GM18507 (cell line): ENCODE results near the gene ACOT7.

Experiments used
- DNase-seq: peaks from one replicate; pipeline ENCODE4 v3.0.0; 2011; ENCODE audit warnings: low read depth; ENCODE audit not compliant: insufficient read length; ENCODE audit errors: extremely low spot score
- FAIRE-seq: peaks from 2 replicates; lab custom pipeline; 2011; peaks lifted over from hg19 to GRCh38; lab: Jason Lieb, UNC

Gene ACOT7

GRCh38 chr1:6275826-6276782, 117.5 kb downstream of the ACOT7 start:
- FAIRE-seq (no peak), DNase-seq (no peak)

GRCh38 chr1:6274622-6275139, 118.9 kb downstream of the ACOT7 start:
- DNase-seq = no peak
- FAIRE-seq = no peak

GRCh38 chr1:6274102-6274501, 119.5 kb downstream of the ACOT7 start:
- FAIRE-seq = no peak
- no peak for DNase-seq

- no peak for DNase-seq
Measured at GRCh38 chr1:6273380-6273891, 120.1 kb downstream of the ACOT7 start.

GRCh38 chr1:6272868-6273267, 120.7 kb downstream of the ACOT7 start:
- no peak for FAIRE-seq
- DNase-seq = no peak

More at GRCh38 chr1:6273380-6273891, 120.1 kb downstream of the ACOT7 start:
- FAIRE-seq = no peak

- DNase-seq (no peak), FAIRE-seq (no peak)
Measured at GRCh38 chr1:6272452-6272851, 121.1 kb downstream of the ACOT7 start.

- DNase-seq (no peak), FAIRE-seq (no peak)
Measured at GRCh38 chr1:6271554-6271953, 122.0 kb downstream of the ACOT7 start.

GRCh38 chr1:6271006-6271405, 122.6 kb downstream of the ACOT7 start:
- DNase-seq (no peak), FAIRE-seq (no peak)

- FAIRE-seq (no peak), DNase-seq (no peak)
Measured at GRCh38 chr1:6270401-6270800, 123.2 kb downstream of the ACOT7 start.

GRCh38 chr1:6269720-6270400, 123.7 kb downstream of the ACOT7 start:
- no peak for DNase-seq

GRCh38 chr1:6269296-6269695, 124.3 kb downstream of the ACOT7 start:
- FAIRE-seq = no peak
- no peak for DNase-seq

More at GRCh38 chr1:6269720-6270400, 123.7 kb downstream of the ACOT7 start:
- FAIRE-seq = no peak

- FAIRE-seq (no peak), DNase-seq (no peak)
Measured at GRCh38 chr1:6268415-6268814, 125.2 kb downstream of the ACOT7 start.

GRCh38 chr1:6267686-6268322, 125.8 kb downstream of the ACOT7 start:
- no peak for FAIRE-seq
- no peak for DNase-seq

- DNase-seq (no peak), FAIRE-seq (no peak)
Measured at GRCh38 chr1:6266641-6267040, 126.9 kb downstream of the ACOT7 start.

GRCh38 chr1:6265151-6265550, 128.4 kb downstream of the ACOT7 start:
- DNase-seq (no peak), FAIRE-seq (no peak)

- FAIRE-seq (no peak), DNase-seq (no peak)
Measured at GRCh38 chr1:6263716-6264115, 129.9 kb downstream of the ACOT7 start.

GRCh38 chr1:6262555-6263420, 130.8 kb downstream of the ACOT7 start:
- DNase-seq (no peak), FAIRE-seq (no peak)

- FAIRE-seq (no peak), DNase-seq (no peak)
Measured at GRCh38 chr1:6261615-6261995, 132.0 kb downstream of the ACOT7 start.
